Hematopoietic multipotent progenitor cell treated with erythropoietin and hydrocortisone succinate and interleukin-3 and kit ligand, for 6 days (in vitro differentiated cells): ENCODE measurements around the gene NPNT.

ENCODE experiments used
- DNase-seq: peaks from one replicate; pipeline ENCODE4 v3.0.0-alpha.2; 2015

Gene NPNT

DNA sequence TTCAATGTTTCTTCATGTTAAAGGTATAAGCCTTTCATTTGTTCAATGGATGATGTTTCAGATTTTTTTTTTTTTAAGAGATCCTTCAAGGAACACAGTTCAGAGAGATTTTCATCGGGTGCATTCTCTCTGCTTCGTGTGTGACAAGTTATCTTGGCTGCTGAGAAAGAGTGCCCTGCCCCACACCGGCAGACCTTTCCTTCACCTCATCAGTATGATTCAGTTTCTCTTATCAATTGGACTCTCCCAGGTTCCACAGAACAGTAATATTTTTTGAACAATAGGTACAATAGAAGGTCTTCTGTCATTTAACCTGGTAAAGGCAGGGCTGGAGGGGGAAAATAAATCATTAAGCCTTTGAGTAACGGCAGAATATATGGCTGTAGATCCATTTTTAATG is 75.8 kb downstream of the NPNT start:
- no peak for DNase-seq

DNA sequence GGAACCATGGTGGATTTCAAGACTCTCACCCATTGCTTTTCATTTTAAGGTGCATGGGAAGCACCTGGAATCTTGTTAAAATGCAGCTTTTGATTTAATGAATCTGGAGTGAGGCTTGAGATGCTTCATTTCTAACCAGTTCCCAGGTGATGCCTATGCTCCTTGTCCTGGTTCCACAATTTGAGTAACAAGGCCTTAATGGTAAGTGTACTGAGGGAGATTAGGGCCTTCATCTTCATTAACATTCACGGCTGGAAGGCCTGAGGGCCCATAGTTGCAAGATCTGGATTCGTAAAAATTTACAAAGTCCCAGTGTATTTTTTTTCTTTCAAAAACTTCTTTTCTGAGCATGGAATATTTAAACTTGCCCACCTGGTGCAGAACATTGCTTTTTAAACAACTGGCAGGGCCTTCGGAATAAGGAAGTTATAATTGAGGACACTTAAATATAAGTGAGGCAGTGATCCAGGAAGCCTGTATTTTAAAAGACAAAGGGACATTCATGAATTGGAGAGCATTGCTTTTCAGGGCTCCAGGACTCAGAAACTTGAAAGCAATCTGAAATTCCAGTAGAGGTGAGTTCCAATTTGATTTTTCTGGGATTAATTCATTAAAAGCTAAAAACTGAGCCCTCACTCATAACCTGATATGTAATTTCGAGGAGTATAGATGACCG is 77.8 kb downstream of the NPNT start:
- DNase-seq = no peak

DNA sequence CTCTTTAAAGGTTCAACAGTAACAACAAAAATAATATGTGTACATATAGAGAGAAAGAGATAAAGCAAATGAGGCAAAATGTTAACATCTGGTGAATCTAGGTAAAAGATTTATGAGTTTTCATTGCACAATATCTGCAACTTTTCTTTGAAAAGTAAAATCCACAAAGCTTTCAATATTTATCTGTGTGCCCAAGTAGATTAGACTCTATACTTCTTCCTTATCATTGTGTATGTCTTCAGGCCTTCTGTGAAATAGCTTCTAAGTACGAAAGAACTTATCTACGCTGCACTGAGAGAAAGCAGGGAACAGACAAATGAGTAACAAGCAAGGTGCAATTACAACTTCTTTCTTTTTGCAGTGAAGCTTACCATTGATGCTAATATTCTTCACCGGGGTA is 81.6 kb downstream of the NPNT start:
- no peak for DNase-seq

DNA sequence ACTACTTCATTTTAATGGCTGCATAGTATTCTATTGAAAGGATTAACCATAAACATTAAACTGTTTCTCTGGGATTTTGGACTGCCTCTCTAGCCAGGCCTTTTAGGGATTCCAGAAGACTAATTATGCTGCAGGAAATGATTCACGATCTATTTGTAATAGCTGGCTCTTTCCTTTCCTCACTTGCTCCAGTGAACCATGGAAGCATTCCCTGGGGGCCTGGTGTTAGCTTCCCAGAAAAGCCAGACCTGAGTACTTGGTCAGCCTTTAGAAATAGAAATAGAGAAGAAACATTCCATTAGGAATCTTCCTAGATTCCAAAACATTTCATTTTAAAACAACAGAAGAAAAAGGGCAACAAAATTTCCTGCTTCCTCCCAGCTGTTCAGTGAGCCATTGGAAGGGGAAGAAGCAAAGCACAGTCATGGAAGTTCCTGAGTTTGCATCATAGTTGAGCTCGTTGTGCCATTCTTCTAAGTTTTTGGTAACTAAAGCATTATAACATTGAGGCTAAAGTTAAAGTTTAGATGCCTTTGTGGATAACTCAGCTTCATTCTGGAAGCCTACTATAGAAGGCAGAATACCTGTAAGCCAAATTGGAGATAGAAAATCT is 83.5 kb downstream of the NPNT start:
- no peak for DNase-seq

DNA sequence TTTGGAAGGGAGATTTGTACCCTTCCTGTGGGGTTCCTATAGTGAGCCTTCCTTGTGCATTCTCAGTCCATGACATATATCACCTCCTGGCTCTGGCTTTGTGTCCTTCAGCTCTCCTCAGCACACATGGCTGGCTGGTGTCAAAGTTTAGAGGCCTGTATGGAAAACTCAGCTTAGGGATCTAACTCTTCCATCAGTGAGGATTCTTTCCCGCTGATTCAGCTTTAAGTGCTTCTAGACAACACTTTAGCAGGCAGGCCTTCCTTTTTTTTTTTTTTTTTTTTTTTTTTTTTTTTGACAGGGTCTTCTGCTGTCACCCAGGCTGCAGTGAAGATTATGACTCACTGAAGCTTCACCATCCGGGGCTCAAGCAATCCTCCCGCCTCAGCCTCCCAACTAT is 84.2 kb downstream of the NPNT start:
- no peak for DNase-seq

DNA sequence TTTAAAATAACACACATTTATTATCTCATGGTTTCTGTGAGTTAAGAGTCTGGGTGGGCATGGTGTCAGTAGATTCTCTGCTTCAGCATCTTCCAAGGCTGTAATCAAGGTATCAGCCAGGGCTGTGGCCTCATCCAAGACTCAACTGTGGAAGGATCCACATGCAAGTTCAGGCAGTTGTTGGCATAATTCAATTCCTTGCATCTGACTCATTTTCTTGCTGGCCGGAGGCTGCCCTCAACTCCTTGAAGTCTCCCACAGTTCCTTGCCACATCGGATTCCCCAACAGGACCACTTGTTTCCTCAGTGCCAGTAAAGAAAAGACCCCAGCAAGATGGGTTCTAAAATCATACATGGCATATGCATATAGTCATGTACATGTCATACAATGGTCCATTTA is 93.4 kb downstream of the NPNT start:
- DNase-seq = no peak

GRCh38 chr4:105989485-105990242 is 94.4 kb downstream of the NPNT start:
- DNase-seq = no peak

- DNase-seq = peak; percentile 4
Observed at GRCh38 chr4:105990933-105991332, 95.7 kb downstream of the NPNT start.

GRCh38 chr4:105991726-105992125 is 96.5 kb downstream of the NPNT start:
- DNase-seq = no peak

DNA sequence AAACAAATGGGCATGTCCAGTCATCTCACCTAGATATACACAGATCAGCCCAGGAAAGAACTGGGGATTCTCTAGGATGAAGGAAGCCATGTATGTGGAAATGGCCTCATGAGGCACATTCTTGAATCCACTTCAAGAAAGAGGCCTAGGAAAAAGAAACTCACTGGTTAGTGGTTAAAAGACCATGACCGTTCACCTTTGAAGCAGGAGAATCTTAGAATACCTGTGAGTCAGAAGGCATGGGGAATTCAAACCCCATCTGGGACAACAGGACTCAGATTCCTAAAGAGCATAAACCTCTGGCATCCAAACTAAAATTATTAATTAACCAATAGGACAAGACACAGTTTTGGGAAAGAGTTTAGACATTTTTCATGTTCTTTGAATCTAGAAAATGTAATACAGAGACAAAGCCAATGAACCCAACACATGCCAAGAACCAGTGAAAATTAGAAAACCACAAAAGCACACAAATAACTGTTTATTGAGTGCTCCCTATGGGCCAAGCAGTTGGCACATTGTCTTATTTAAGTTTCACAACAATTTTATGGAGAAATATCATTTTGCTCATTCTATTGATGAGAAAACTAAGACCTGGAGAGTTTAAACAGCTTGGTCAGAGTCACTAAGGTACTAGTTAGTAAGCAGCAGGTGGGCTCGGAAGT is 97.5 kb downstream of the NPNT start:
- no peak for DNase-seq

- DNase-seq = no peak
Observed at GRCh38 chr4:105994061-105994460, 98.8 kb downstream of the NPNT start.

DNA sequence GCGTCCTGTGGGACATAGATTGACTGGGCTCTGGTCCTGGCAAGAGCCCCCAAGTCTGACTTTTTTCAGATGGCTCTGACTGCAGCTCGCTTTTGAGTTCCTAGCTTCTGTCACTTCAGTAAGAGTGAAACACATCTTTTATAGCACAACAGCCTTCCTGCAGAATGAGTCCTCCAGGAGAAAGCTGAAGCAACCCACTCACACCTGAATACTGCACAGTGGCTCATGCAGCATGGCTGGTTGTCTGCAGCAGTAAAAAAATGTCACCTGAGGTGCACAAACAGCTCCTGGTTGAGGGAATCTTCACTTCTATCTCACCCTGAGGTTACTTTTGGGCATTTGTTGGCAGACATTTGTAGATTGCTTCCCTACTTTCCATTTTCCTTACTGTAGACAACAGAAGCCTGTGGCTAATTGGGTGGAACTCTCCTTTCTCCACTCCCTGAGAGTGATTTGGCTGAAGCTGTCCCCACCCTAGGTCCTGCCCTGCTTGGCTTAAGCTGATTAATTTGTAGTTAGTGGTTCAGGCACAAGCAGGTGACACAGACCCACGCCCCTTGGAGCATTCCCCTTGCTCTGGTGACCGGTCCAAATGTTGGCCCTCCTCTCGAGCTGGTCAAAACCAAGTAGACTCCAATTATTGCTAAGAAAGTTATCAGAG is 99.7 kb downstream of the NPNT start:
- no peak for DNase-seq

DNA sequence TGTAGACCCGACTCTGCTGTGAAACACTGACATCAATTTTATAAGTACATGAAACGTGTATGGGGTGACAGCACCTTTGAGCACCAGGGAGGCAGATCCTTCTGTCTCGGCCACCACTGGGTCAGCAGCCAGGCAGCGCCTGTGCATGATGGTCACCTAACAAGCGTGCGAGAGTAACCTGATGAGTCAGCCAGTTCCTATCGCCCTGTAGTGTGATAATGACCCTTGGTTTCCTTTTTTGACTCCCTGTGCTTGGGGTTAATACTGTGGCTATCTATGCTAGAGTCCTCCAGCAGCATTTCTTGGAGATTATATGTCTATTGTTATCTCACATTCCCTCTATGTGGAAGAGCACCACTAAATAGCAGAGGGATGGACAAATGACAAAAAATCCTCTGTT is 101.6 kb downstream of the NPNT start:
- DNase-seq = no peak

GRCh38 chr4:105998171-105999063 is 103.1 kb downstream of the NPNT start:
- DNase-seq = no peak

GRCh38 chr4:106002994-106003393 is 107.7 kb downstream of the NPNT start:
- DNase-seq = no peak

GRCh38 chr4:106010761-106011160 is 115.5 kb downstream of the NPNT start:
- no peak for DNase-seq

DNA sequence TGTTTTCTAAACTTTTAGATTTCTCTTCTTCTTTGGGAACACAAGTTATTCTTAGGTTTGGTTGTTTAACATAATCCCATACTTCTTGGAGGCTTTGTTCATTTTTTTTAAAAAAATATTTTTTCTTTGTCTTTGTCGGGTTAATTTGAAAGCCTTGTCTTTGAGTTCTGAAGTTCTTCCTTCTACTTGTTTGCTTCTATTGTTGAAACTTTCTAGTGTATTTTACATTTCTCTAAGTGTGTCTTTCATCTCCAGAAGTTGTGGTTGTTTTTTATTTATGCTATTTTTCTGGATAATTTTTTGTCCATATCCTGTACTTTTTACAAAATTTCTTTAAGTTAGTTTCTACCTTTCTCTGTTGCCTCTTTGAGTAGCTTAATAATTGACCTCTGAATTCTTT is 116.1 kb downstream of the NPNT start:
- DNase-seq = no peak

GRCh38 chr4:106017975-106018374 is 122.7 kb downstream of the NPNT start:
- no peak for DNase-seq

GRCh38 chr4:106019771-106020170 is 124.5 kb downstream of the NPNT start:
- no peak for DNase-seq
